GM19324 (cell line): ENCODE data around the gene DIPK1A.

Experiments
- ATAC-seq: cut with Tn5 transposase; IDR thresholded peaks from one replicate; pipeline ENCODE4 v1.9.1; 2021; ENCODE audit warnings: mild to moderate bottlenecking, moderate library complexity; ENCODE audit not compliant: unreplicated experiment, low FRiP score

Gene DIPK1A

GRCh38 chr1:92956254-92957029 is 4.8 kb downstream of the DIPK1A start:
- ATAC-seq: no peak

- peak; percentile 54 for ATAC-seq
These were observed 7.8 kb downstream of the DIPK1A start for GRCh38 chr1:92953491-92953890.

DNA sequence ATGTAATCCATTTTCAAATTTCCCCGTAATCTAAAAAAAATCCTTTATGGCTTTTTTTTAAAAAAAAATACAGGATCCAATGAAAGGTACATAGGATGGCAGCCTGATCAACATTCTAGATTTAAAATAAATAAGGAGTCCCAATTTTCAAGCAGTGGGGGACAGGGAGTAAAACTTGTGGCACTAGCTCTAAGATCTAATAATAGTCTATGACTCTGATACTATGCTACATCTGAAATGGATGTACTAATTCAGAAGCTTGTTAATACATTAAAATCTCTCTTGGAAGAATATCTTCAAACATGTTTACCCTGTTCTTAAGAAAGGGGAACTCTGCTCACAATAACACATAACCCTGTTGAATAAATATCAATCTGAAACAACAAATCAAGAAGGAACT is 8.5 kb downstream of the DIPK1A start:
- no peak for ATAC-seq

- peak; percentile 54 for ATAC-seq
These were observed 10.1 kb downstream of the DIPK1A start for GRCh38 chr1:92951141-92951582.

- ATAC-seq: no peak
These were observed 11.1 kb downstream of the DIPK1A start for GRCh38 chr1:92949937-92950817.

DNA sequence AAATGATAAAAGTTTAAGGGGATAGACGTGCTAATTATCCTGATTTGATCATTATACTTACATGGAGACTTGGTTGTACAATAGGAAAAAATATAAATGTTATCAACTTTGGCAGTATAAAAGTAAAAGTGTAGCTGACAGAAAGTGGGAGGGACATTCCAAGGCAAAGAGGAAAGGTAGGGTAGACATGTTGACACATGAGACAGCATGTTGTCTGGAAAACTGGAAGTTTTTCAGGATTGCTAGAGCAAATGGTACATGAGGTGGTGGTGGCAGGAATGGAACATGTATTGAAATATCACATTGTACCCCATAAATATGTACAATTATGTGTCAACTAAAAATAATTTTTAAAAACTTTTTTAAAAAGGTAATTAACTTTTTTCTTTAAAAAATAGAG is 13.2 kb downstream of the DIPK1A start:
- no peak for ATAC-seq

DNA sequence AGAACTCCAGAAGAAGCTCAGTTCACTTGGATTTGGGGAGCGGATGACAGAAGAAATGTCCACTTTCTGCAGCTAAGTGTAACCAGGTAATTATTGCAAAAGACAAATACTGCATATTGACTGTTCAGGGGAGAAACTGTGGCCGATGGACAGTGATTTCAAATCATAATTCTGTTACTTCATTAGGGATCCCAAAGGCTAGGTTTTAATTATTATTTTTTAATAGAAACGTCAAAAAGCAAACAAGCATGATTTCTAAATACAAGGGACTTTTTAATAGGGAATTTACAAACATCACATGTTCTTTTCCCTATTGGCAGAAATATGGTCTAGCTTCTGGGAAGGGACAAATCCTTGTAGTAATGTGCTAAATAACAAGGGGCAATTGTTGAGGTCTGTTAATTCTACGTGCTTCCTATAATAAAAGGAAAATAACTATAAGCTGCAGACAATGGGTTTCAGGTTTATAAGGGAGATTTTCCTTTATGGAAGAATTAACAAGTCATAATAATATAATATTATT is 15.5 kb downstream of the DIPK1A start:
- ATAC-seq: no peak

DNA sequence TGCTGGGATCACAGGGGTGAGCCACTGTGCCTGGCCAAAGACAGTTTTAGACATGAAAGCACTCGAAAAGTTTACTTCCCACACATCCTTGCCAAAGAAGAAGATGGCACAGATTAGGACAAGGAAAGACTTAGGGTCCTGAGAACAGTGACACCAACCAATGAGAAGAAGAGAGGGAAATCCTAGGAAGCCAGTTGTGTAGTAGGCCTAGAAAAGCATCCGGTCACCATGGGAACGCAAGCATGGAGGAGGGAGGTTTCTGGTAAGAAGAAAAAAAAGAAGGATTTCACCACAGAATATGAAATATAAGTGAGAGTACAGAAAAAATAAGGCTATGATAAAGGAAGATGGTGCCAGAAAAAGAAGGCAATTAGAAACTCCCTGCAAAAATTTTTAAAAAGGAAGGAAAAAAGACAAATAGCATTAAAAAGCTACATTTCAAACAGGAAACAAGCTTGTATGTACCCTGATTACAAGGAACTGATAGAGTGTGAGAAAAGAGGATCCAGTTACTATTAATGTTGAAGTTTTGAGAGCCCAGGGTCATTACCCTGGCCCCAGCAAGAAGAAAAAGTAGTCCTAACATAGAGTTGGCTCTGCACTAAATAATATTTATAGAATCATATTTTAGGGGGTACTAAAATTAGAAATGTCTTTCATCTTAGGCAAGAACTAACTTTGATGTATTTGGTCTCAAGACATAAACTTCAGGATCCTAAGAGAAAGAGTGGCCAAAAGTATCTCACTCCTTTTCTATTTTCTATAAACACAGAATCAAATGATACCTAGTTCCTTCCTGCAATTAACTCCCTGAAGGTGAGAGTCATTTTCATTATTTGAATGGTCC is 16.1 kb downstream of the DIPK1A start:
- peak; percentile 19 for ATAC-seq

- ATAC-seq: no peak
These were observed 17.8 kb downstream of the DIPK1A start for GRCh38 chr1:92943502-92943847.

DNA sequence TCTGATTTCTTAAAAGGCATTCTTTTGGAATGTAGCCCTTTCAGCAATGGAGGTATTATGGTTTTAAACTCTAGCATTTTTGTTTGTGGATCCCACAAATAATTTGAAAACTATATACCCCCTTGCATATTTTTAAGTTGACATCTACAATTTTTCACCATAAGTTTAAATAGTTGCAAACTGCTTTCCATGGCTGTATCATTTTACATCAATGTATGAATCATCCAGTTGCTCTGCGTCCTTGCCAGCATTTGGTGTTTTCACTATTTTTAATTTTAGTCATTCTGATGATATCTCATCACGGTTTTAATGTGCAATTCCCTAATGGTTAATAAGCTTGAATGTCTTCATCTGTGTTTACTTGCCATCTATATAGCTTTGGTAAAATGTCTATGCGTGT is 20.7 kb downstream of the DIPK1A start:
- ATAC-seq: no peak

GRCh38 chr1:92937731-92938130 is 23.5 kb downstream of the DIPK1A start:
- no peak for ATAC-seq

DNA sequence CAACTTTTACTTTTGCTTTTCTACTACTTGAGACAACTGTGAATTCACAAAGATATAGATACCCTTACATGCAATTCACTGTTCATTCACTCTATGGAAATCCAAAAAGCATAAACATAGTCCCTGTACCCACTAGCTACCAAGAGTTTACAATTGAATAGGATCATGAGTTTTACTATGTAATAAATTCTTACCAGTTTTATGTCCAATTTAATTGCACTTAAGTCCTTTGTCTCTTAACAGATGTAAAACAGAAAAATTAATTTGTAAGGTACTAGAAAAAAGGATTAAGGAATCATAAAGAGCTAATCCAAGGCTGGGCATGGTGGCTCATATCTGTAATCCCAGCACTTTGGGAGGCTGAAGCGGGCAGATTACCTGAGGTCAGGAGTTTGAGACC is 24.4 kb downstream of the DIPK1A start:
- ATAC-seq: no peak

- no peak for ATAC-seq
These were observed 26.6 kb downstream of the DIPK1A start for GRCh38 chr1:92934395-92935378.

DNA sequence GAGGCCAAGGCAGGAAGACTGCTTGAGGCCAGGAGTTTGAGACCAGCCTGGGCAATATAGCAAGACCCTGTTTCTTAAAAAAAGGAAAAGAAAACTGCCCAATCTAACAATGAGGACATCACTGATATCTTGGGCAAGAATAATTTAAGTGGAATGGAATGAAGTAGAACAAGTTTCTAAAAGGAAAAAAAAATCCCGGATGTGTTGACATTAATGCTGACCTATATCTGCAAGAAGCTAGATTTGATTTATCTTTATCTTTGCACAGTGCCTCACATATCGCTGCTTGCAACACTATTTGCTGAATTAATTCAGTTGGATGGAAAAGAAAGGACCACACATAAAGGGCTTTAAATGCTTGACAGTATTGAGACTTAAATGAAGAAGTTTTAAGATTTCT is 27.8 kb downstream of the DIPK1A start:
- ATAC-seq: no peak

DNA sequence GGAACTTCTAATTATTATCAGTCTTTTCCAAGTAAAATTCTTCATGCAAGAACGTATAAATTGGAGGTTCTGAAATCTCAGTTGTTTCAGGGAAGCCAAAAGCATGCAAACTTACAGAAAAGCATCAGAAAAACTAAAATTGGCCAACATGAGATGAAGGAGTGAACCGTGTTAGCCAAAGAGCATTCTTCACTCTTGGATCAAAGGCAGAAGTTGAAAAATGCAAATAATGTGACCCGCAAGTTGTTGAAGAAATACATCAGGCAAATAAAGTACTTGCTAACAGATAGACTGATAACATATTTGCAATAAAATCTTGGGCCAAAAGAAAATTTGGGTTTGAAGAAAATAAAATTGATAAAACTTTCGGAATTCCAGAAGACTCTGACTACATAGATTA is 29.6 kb downstream of the DIPK1A start:
- no peak for ATAC-seq

DNA sequence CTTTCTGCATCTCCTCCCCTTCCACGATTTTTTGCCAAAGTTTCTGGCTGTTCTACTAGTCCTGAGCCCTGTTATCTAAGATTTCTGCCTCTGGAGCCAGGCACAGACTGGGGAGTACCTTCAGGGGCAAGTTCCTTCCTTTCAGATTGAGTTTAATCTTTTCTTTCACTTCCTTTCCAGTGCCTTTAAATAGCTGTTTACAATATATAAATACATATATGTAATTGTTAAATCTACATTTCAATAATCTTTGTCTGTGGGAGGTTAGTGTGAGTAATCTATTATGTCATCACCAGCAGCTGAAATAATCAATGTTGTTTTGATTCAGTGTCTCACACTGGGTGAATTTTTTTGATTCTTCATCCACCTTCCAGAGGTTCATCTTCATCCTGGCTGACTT is 31.8 kb downstream of the DIPK1A start:
- no peak for ATAC-seq

DNA sequence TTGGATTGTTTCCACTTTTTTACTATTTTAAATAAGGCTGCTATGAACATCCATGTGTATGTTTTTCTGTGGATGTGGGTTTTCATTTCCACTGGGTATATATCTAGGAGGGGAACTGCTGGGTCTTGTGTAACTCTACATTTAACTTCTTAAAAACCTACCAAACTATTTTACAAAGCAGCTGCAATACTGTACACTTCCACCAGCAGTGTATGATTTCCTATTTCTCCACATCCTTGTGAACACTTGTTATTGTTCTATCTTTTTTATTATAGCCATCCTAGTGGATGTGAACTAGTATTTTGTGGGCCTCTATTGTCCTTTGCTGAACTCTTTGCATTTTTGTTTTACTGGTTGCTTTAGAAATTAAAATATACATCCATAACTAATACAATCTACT is 33.4 kb downstream of the DIPK1A start:
- no peak for ATAC-seq

DNA sequence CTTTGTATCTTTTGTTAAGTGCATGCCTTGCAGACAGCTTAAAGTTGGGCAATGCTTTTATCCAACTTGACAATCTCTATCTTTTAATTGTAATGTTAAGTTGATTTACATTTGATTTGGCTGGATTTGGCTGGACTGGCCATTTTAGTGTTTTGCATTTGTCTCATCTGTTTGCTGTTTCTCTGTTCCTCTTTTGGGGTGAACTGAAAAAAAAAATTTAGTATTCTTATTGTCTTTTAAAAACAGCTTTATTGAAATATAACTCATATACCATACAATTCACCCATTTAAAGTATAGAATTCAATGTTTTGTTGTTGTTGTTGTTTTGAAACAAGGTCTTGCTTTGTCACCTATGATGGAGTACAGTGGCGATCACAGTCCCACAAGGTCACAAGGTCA is 34.4 kb downstream of the DIPK1A start:
- no peak for ATAC-seq

DNA sequence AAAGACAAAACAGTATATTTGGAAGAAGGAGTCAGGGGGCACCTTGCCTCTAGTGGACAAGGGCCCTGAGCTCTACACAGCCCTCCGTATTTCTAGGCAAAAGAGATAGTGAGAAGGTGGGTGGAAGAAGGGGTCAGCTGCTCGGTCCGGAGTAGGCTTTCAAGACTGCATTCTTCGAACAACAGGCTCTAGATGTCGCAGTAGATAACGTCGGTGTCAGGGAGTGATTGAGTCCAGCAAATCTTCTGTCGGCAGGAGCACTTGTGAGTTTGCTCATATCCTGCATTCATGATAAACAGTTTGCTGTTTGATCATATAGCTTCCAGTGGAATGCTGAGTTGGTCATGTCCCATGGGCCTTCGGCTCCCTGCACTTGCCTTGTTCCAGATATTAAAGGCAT is 36.8 kb downstream of the DIPK1A start:
- no peak for ATAC-seq

GRCh38 chr1:92923664-92924063 is 37.6 kb downstream of the DIPK1A start:
- no peak for ATAC-seq
